Type B pancreatic cell (in vitro differentiated cells): ENCODE measurements around the gene RAB3B. TPM values are rescaled to one million over a fixed set of nuclear protein-coding genes. Genes with fewer than 3 reads are reported as not detected.

Source experiments
- DNase-seq: peaks from one replicate; pipeline ENCODE4 v3.0.0; 2021; ENCODE audit warnings: mixed read lengths; ENCODE audit not compliant: unreplicated experiment; ENCODE audit errors: extremely low spot score
- H3K27ac Mint-ChIP-seq: 2 replicates; pipeline ENCODE4 v1.8.0; 2021; ENCODE audit warnings: mild to moderate bottlenecking, mixed read lengths
- H3K27me3 Mint-ChIP-seq: 2 replicates; pipeline ENCODE4 v1.8.0; 2021; ENCODE audit warnings: mixed read lengths
- H3K36me3 Mint-ChIP-seq: 2 replicates; pipeline ENCODE4 v1.8.0; 2021; ENCODE audit warnings: mixed read lengths
- H3K4me1 Mint-ChIP-seq: one replicate; pipeline ENCODE4 v1.8.0; 2021; ENCODE audit warnings: mixed read lengths; ENCODE audit not compliant: unreplicated experiment
- H3K4me3 Mint-ChIP-seq: 2 replicates; pipeline ENCODE4 v1.8.0; 2021; ENCODE audit warnings: mild to moderate bottlenecking, mixed read lengths
- H3K9me3 Mint-ChIP-seq: 2 replicates; pipeline ENCODE4 v1.8.0; 2021; ENCODE audit warnings: mixed read lengths
- CTCF ChIP-seq: fragments of 200-600 bp; sonication (generic); conservative IDR thresholded peaks from 2 replicates; pipeline ENCODE4 v1.5.0; 2021; ENCODE audit warnings: antibody characterized with exemption, mild to moderate bottlenecking
- total RNA-seq: library from RNA; stranded (reverse); gene quantifications from 2 replicates; pipeline ENCODE4 v1.2.1, GENCODE V29; 2021; ENCODE audit warnings: low replicate concordance

The RAB3B gene
- total RNA-seq, 1 donor from 2014 or later = 16.9 TPM

GRCh38 chr1:51962486-51963356, 27.8 kb downstream of the RAB3B start:
- H3K4me3 Mint-ChIP-seq = no peak overlapping the region
- no peak for DNase-seq
- no peak overlapping the region for H3K27ac Mint-ChIP-seq
- no peaks in the 10 kb centered on the region for H3K9me3 Mint-ChIP-seq
- H3K4me1 Mint-ChIP-seq = no peaks in the 10 kb centered on the region
- TF ChIP-seq CTCF = no peak
- H3K36me3 Mint-ChIP-seq = no peaks in the 10 kb centered on the region
- H3K27me3 Mint-ChIP-seq = no peaks in the 10 kb centered on the region

- Mint-ChIP-seq H3K36me3 (no peaks in the 10 kb centered on the region), H3K27me3 (no peaks in the 10 kb centered on the region), H3K4me3 (no peak overlapping the region), H3K9me3 (no peaks in the 10 kb centered on the region), H3K27ac (no peak overlapping the region), H3K4me1 (no peaks in the 10 kb centered on the region)
- no peak for DNase-seq
- no peak for TF ChIP-seq CTCF
Observed at GRCh38 chr1:51961954-51962353, 28.5 kb downstream of the RAB3B start.

GRCh38 chr1:51961231-51961630, 29.3 kb downstream of the RAB3B start:
- no peaks in the 10 kb centered on the region for H3K27me3 Mint-ChIP-seq
- no peak overlapping the region for H3K27ac Mint-ChIP-seq
- H3K4me3 Mint-ChIP-seq = no peak overlapping the region
- TF ChIP-seq CTCF = no peak
- no peaks in the 10 kb centered on the region for H3K36me3 Mint-ChIP-seq
- no peaks in the 10 kb centered on the region for H3K4me1 Mint-ChIP-seq
- no peaks in the 10 kb centered on the region for H3K9me3 Mint-ChIP-seq
- no peak for DNase-seq

- no peaks in the 10 kb centered on the region for H3K27me3 Mint-ChIP-seq
- H3K4me3 Mint-ChIP-seq = no peak overlapping the region
- no peaks in the 10 kb centered on the region for H3K4me1 Mint-ChIP-seq
- no peak overlapping the region for H3K27ac Mint-ChIP-seq
- no peaks in the 10 kb centered on the region for H3K9me3 Mint-ChIP-seq
- no peak for DNase-seq
- no peaks in the 10 kb centered on the region for H3K36me3 Mint-ChIP-seq
- no peak for TF ChIP-seq CTCF
Observed at GRCh38 chr1:51960262-51960661, 30.2 kb downstream of the RAB3B start.

- Mint-ChIP-seq H3K4me1 (no peaks in the 10 kb centered on the region), H3K4me3 (no peak overlapping the region), H3K9me3 (no peaks in the 10 kb centered on the region), H3K27me3 (no peaks in the 10 kb centered on the region), H3K36me3 (no peaks in the 10 kb centered on the region), H3K27ac (no peak overlapping the region)
- DNase-seq = no peak
- no peak for TF ChIP-seq CTCF
Observed at GRCh38 chr1:51958824-51959223, 31.7 kb downstream of the RAB3B start.
